ENCODE results near the gene DNASE2.

- TF ChIP-seq CTCF (IDR thresholded peaks at IDR 0.05; ENCODE audit: insufficient read depth, low read length), result no peak
- TF ChIP-seq GABPA (IDR thresholded peaks at IDR 0.05; ENCODE audit: low read depth), result no peak; the same call in 1 of the 2 replicates
These were observed 3.3 kb upstream of the DNASE2 start for GRCh38 chr19:12884627-12884925.

Data from HL-60 (cell line).